Cortex of kidney (tissue), 1 donor: ENCODE measurements around the gene FAM13A.
"Not testable (repeated sequence)": the region's sequence is repeated elsewhere in the genome, so short reads cannot be mapped to it uniquely, and the experiment has no call there.

Experiments used
- DNase-seq: peaks from one replicate; lab custom pipeline; 2025; lab: John Stamatoyannopoulos, UW

The FAM13A gene

DNA sequence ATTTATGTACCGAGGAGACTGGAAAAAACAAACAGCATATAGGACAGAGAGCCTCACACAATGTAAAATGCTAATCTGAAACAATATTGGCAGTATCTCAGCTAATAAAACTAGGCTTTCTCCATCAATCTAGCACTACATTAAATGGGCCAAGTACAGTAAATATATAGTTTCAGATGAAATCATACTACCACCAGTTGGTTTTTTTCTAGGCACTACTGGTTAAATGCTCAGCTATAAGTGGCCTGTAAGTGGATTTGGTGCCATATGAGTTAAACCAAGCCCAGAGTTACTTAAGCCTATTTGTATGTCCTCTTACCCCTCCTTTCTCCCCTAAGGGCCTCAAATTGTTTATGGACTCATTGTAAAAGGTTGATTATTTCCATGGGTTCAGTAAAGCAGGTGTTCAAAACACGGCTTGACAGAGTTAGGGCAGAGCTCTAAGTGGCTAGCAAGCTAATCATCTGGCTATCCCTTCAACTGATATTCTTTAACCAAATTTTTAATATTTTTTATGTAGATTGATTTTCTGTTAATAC lies 57.5 kb downstream of the FAM13A start:
- no peak for DNase-seq

- DNase-seq, result no peak
Observed at GRCh38 chr4:88998891-88999290, 58.1 kb downstream of the FAM13A start.

DNA sequence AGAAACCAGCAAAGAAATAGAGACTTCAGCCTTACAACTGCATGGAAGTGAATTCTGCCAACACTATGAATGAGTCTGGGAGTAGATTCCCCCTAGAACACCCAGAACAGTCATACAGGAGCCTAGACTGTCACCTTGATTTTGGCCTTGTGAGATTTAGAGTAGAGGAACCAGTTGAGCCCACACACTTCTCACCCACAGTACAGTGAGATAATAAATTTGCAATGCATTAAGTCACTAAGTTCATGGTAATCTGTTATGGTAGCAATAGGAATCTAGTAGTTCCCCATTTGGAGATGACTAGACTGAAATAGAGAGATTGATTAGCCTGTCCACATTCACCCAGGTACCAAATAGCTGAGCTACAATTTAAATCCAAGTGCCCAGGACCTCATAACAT lies 59.0 kb downstream of the FAM13A start:
- DNase-seq, result no peak

DNA sequence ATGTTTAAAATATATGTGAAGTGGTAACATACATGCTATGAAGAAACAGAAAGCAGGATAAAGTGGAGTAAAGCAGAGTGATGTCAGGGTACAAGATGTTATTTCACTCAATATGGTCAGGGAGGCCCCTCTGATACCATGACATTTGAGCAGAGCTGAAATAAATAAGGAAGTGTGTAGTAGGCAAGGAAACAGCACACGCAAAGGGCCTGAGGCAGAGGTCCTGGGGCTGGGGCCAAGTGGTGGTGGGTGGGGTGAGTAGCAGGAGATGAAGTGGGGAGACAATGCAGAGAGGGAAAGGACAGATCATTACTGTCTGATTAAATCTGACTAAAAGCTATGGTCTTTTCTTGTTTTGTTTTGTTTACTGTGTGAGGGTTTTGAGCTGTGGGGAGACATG lies 61.1 kb downstream of the FAM13A start:
- DNase-seq, result no peak

DNA sequence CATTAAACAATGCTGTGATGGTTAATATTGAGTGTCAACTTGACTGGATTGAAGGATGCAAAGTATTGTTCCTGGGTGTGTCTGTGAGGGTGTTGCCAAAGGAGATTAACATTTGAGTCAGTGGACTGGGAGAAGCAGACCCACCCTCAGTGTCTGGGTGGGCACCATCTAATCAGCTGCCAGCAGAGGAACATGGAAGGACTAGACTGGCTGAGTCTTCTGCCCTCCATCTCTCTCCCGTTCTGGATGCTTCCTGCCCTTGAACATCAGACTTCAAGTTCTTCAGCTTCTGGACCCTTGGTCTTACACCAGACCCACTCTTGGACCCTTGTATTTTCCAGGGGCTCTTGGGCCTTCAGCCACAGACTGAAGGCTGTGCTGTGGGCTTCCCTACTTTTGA lies 61.7 kb downstream of the FAM13A start:
- not testable (repeated sequence) for DNase-seq

GRCh38 chr4:88993246-88993645 lies 63.7 kb downstream of the FAM13A start:
- DNase-seq, result no peak

DNA sequence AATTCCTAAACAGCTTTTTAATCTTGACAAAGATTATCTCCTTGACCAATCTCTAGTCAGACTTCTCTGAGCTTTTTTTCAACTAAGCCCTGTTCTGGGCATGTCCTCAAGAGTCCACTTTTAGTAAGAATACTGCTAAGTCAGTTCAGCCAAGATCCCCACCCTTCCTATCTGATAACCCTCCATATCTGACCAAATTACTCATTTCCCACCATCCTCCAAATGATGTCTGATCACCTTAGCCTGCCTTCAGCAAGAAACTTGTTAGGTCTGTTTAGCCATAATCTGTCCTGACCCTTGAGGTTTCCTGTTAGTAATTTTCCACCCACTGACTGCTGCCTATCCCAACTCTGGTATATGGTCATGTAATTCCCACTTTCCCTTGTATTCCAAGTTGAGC lies 65.2 kb downstream of the FAM13A start:
- DNase-seq, result no peak

DNA sequence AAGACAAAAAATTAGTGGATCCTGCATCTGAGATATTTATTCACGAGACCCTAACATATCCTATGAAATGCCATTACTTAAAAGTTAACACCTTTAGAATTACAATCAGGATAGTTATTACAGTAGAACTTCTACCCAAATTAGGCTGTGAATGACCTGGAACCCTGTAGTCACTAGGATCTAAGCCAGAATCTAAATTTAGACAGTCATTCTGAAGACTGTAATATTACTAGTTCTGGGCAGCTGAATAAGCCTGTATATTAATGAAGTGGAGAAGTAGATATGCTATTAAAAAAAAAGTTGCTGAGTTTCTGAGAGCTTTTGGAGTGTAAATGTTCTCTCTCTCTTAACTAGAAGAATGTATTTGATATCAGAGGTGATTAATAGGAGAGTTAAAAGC lies 67.0 kb downstream of the FAM13A start:
- DNase-seq, result no peak

GRCh38 chr4:88985088-88985773 lies 71.8 kb downstream of the FAM13A start:
- DNase-seq, result no peak

DNA sequence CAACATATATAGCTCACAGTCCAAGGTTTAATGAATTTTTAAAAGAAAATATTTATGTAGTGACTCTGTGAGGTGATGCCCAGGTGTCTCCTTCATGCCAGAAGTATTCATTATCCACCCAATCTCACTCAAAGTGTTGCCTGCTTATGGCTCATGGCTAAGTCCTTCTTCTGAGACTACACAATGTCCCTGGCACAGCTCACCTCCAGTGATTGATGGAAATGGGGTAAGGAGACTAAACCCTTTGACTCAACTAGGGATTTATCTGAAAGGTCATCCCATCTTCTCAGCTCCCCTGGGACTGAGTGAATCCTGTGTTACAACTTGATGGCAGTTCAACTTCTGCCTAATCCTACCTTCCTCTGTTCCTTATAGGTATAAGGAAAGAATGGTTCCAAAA lies 74.2 kb downstream of the FAM13A start:
- DNase-seq, result no peak

- DNase-seq, result no peak
Observed at GRCh38 chr4:88981993-88982392, 75.0 kb downstream of the FAM13A start.

GRCh38 chr4:88981556-88981955 lies 75.4 kb downstream of the FAM13A start:
- DNase-seq, result no peak

DNA sequence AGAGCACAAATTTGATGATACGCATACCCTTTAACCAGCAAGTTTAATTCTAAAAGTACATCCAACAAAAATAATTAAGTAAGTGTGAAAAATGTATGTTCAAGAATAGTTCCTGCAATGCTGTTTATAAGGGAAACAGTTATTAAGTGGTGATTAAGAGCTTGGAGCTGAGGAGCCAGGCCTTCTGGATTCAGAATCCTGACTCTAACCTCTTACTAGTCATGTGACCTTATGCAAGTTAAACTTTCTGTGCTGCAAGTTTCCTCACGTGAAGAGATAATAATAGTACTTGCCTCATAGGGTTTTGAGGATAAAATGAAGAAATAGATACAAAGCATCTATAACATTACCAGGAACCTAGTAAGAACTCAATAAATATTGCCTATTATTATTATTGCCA lies 77.7 kb downstream of the FAM13A start:
- no peak for DNase-seq

GRCh38 chr4:88976775-88977035 lies 80.3 kb downstream of the FAM13A start:
- no peak for DNase-seq

DNA sequence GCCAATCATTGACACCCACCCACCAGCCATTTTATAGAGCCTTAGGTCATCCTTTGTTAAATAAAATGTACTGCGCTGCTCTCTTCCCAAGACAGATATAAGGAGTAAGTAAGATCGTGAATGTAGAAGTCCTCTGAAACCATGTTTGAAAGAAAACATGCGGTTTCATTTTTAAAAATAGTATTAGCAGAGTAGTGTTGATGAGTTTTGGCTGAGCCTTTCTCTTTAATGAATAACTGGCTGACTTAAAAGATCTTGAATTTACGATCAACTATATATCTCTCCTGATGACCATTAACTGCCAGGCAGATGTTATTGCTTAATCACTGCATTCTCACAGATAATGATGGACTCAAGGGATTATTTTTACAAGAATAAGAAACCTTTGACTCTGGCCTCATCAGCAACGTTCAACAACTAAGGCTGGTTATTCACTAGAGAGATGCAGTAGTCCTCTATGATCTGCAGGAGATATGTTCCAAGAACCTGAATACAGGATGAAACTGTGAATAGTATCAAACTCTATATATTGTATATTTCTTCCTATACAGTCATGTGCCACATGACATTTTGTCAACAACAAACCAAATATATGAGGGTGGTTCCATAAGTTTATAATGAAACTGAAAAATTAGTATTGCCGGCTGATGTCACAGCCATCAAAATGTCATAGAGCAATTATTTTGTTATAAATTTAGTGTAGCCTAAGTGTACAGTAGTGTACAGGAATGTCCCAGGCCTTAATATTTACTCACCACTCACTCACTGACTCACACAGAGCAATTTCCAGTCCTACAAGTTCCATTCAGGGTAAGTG lies 80.8 kb downstream of the FAM13A start:
- DNase-seq, result no peak

- no peak for DNase-seq
Observed at GRCh38 chr4:88971536-88971935, 85.4 kb downstream of the FAM13A start.

DNA sequence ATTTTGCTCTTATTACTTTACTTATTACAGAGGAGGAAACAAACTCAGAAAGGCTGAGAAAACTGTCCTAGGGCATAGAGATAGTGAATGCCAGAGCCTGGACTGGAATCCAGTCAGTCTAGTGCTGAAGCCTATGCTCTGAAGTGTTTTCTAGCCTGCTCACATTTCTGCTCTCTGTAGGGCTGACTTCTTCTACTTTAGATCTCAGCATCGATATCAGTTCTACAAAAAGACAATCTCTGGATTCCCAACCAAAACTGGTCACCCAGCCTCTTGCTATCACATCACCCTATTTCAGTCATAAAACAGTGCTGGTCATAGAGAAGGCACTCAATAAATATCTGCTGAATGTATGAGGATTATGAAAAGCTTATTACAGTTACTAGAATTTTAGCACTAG lies 87.2 kb downstream of the FAM13A start:
- no peak for DNase-seq

DNA sequence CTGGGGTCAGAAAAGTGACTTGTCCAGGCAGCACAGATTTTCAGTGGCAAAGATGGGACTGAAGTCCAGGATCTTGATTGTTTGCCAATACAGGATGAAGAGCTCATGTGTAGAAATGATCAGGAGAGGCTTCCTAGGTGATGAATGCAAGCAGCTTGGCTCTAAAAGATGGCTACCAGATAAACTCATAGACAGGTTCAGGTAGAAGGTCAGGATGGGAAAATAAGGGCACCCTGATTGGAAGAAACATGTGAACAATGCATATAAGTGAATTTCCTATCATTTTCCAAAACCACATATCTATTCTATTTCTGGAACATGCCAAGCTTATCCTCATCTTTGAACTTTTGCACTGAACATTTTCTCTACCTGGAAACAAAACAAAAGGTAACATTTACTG lies 87.7 kb downstream of the FAM13A start:
- DNase-seq, result no peak

- DNase-seq, result no peak
Observed at GRCh38 chr4:88967883-88968331, 89.1 kb downstream of the FAM13A start.

GRCh38 chr4:88965053-88965452 lies 91.9 kb downstream of the FAM13A start:
- no peak for DNase-seq

- DNase-seq, result no peak
Observed at GRCh38 chr4:88964450-88964849, 92.5 kb downstream of the FAM13A start.

GRCh38 chr4:88963817-88964216 lies 93.2 kb downstream of the FAM13A start:
- no peak for DNase-seq

DNA sequence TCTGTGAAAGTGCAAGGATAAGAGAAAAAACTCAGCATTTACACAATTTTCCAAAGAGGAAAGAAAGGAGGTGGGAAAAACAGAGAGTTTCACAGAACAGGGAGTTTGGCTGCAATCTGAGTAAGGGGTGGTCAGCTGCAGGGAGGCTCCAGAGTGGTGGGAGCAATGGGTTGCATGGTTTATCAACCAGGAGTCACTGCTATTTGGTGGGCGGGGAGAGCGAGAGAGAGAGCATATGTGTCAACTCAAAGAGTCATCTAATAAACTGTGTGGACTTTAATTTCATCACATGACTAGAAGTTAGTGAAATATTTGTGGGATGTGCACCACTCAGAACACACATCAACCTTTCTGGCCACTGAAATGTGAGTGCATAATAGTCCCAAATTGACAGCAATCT lies 94.6 kb downstream of the FAM13A start:
- DNase-seq, result no peak

DNA sequence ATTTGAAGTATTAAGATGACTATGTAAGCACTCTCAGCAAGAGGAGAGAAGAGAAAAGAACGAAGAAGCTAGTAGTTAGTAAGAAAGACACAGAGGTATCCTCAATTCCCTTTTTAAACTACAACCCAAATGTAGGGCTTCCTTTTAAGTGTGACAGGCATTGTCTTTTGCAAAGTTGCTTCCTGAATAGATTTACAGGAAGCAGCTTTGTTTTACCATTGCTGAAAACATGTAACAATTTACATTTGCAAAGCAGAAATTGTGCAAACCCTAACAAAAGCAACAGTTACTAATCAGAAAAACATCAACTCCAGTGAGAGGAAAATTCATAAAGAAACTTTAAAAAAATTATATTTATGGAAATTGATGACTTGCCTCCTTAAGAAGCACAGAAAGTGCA lies 96.4 kb downstream of the FAM13A start:
- DNase-seq, result no peak
